ENCODE results near the gene ELP6. TPM values are rescaled to one million over a fixed set of nuclear protein-coding genes. Genes with fewer than 3 reads are reported as not detected.

The ELP6 gene
- total RNA-seq, 3 donors from 2014 or later: 21.2 to 26.9 (median 25.9) TPM

DNA sequence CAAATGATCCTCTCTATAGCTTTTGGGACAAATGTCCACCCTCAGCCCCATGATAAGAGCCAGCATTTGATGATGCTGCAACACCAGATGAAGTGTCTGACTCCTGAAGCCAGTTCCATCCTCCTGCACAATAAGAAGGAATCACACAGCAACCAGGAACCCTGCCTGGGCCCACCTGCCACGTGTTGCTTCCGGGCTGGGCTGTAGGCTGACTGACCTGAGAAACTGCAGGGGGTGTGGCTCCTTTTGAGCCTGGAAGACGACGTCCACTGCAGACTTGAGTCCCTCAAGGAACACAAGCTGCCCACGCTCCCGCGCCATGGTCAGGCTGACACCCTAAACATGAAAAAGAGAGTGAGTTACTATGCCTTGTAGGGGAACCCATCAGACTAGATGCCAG lies 9.4 kb downstream of the ELP6 start:
- intact Hi-C loops (cut with DNase I, micrococcal nuclease): no loop called here
- DNase-seq (no peak), ATAC-seq (no peak)
- Histone ChIP-seq H3K4me1 (ENCODE audit: low read depth) (no peaks in the 10 kb centered on the region), H3K9me3 (no peaks in the 10 kb centered on the region), H3K36me3 (ENCODE audit: low read depth) (no peaks in the 10 kb centered on the region), H3K4me3 (no peak overlapping the region)
- TF ChIP-seq, protein P1, sequence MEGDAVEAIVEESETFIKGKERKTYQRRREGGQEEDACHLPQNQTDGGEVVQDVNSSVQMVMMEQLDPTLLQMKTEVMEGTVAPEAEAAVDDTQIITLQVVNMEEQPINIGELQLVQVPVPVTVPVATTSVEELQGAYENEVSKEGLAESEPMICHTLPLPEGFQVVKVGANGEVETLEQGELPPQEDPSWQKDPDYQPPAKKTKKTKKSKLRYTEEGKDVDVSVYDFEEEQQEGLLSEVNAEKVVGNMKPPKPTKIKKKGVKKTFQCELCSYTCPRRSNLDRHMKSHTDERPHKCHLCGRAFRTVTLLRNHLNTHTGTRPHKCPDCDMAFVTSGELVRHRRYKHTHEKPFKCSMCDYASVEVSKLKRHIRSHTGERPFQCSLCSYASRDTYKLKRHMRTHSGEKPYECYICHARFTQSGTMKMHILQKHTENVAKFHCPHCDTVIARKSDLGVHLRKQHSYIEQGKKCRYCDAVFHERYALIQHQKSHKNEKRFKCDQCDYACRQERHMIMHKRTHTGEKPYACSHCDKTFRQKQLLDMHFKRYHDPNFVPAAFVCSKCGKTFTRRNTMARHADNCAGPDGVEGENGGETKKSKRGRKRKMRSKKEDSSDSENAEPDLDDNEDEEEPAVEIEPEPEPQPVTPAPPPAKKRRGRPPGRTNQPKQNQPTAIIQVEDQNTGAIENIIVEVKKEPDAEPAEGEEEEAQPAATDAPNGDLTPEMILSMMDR (IDR thresholded peaks at IDR 0.05): no peak

DNA sequence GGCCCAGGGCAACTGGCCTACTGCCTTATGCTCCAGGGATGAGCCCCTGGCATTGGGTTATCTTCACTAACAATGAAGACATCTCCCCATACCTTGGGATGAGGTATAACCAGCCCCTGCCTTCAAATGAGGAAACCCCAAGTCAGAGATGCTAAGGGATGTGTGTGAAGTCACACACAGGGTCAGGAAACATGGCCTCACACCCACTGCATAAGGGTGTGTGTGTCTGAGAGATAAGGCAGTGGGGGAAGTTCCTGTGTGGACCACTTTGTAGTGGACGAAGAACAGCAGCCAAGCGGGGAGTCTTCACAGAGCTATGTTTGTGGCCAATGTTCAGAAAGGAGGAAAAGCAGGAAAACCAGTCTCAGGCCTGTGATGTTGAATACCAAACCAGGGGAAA lies 10.5 kb downstream of the ELP6 start:
- DNase-seq (no peak), ATAC-seq (no peak)
- Histone ChIP-seq H3K36me3 (ENCODE audit: low read depth) (no peaks in the 10 kb centered on the region), H3K4me3 (no peak overlapping the region), H3K9me3 (no peaks in the 10 kb centered on the region), H3K4me1 (ENCODE audit: low read depth) (no peaks in the 10 kb centered on the region)
- intact Hi-C loops (cut with DNase I, micrococcal nuclease): no loop called here
- TF ChIP-seq, protein P1 (IDR thresholded peaks at IDR 0.05): no peak

DNA sequence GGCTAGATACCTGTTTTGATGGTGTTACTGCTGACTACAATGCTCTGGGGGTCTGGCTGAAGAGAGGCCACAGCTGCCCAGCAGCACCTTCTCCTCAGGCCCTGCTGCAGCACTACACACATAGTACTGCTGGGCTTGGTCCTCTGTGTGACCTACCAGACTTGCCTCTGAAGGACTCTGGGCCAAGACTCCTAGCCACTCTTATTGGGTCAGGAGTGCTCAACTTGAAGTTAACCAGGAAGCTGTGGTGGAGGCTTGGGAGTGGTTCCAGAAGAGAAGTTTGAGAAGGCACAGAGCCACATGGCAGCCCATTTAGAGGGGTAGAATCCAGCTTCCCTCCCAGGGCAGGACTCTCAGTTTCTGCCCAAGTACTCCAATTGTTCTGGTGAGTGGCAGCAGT lies 16.6 kb downstream of the ELP6 start:
- H3K4me1 ChIP-seq (ENCODE audit: low read depth): no peaks in the 10 kb centered on the region
- DNase-seq (no peak), ATAC-seq (no peak)
- no peak overlapping the region for H3K4me3 ChIP-seq
- no peaks in the 10 kb centered on the region for H3K9me3 ChIP-seq
- intact Hi-C loops (cut with DNase I, micrococcal nuclease): no loop called here
- TF ChIP-seq, protein P1 (IDR thresholded peaks at IDR 0.05): no peak
- no peaks in the 10 kb centered on the region for H3K36me3 ChIP-seq (ENCODE audit: low read depth)

DNA sequence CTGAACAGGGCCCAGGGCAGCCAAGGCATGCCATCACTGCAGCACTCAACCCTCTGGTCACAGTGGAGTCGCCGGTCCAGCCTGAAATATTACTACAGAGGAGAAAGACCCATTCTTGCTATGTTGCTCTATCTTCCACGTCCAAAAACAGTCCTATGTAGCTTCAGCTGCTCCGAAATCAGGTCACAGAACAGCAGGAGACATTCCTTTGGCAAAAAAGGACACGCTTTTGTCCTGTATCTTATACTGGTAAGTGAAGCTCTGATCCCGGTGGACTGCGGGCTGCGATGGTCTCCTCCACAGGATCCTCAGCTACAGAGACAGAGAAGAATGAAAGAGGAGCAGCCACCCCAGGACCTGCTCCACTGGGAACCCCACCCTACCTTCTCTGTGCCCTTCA lies 17.6 kb downstream of the ELP6 start:
- intact Hi-C loops (cut with DNase I, micrococcal nuclease): no loop called here
- H3K4me3 ChIP-seq: no peak overlapping the region
- H3K36me3 ChIP-seq (ENCODE audit: low read depth): no peaks in the 10 kb centered on the region
- H3K9me3 ChIP-seq: no peaks in the 10 kb centered on the region
- DNase-seq (no peak), ATAC-seq (no peak)
- TF ChIP-seq, protein P1 (IDR thresholded peaks at IDR 0.05): no peak
- H3K4me1 ChIP-seq (ENCODE audit: low read depth): no peaks in the 10 kb centered on the region

DNA sequence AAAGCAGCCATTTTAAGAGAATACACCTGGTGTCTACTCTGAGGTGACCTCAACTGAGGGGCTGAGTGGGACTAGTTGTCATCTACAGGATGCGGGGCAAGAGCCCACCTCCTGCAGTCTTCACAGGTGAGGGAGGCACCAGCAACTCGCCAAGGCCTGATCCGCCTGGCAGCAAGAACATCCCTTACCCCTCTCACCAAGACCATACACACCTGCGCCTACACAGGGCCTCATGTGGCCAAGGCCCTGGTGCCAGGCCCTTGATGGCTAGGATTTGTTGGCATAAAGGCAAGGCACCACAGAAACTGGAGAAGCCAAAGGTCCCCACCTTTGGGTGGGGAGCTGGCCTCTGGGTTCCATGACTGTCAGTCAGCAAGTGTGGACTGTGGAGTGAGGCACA lies 18.4 kb downstream of the ELP6 start:
- TF ChIP-seq, protein P1 (IDR thresholded peaks at IDR 0.05): no peak
- H3K36me3 ChIP-seq (ENCODE audit: low read depth): no peaks in the 10 kb centered on the region
- H3K4me1 ChIP-seq (ENCODE audit: low read depth): no peaks in the 10 kb centered on the region
- ATAC-seq (no peak), DNase-seq (no peak)
- H3K9me3 ChIP-seq: no peaks in the 10 kb centered on the region
- intact Hi-C loops (cut with DNase I, micrococcal nuclease): no loop called here
- H3K4me3 ChIP-seq: no peak overlapping the region

DNA sequence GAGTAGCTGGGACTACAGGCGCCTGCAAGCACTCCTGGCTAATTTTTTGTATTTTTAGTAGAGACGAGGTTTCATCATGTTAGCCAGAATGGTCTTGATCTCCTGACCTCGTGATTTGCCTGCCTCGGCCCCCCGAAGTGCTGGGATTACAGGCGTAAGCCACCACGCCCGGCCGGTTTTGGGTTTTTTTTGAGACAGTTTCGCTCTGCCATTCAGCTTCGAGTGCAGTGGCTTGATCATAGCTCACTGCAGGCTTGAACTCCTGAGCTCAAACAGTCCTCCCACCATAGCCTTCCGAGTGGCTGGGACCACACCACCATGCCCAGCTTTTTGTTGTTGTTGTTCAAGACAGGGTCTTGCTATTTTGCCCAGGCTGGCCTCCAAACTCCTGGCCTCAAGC lies 21.7 kb downstream of the ELP6 start:
- ATAC-seq: no peak
- no peak for DNase-seq
- Histone ChIP-seq H3K4me3 (no peak overlapping the region), H3K9me3 (no peaks in the 10 kb centered on the region), H3K4me1 (ENCODE audit: low read depth) (no peaks in the 10 kb centered on the region), H3K36me3 (ENCODE audit: low read depth) (no peaks in the 10 kb centered on the region)
- intact Hi-C loops (cut with DNase I, micrococcal nuclease): no loop called here
- TF ChIP-seq, protein P1 (IDR thresholded peaks at IDR 0.05): no peak

Data from mucosa of descending colon (tissue), 3 donors.